ENCODE measurements around the gene NAT14.

GRCh38 chr19:55478364-55478763 lies 6.6 kb upstream of the NAT14 start:
- no peak for TF ChIP-seq CTCF (IDR thresholded peaks at IDR 0.05; ENCODE audit: borderline replicate concordance, extremely low read depth, low read length, poor library complexity, severe bottlenecking)
- no peak for TF ChIP-seq EZH2 (IDR thresholded peaks at IDR 0.05; ENCODE audit: borderline replicate concordance, low read depth, low read length, severe bottlenecking)
